ENCODE measurements around the gene NDUFAF8. TPM values are rescaled to one million over a fixed set of nuclear protein-coding genes. Genes with fewer than 3 reads are reported as not detected.

Gene NDUFAF8
- total RNA-seq, 4 donors from 2014 or later, result 28.7 to 56.7 (median 37.5) TPM

DNA sequence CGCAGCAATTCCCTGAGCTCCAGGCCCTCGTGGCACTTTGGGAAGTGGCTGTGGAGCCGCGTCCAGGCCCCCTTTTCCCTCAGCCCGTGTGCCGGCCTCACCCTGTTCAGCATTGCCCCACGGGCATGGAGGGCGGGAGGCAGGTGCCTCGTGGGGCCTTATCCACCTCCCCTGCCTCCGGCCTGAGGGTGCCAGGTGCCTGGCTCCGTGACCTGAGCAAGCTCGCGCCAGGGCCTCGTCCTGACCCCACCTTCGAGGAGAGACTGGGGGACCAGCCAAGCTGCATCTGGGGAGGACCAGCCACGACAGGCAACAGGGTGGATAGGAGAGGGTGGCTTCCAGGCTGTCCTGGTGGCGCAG, 46.1 kb upstream of the NDUFAF8 start:
- ATAC-seq (ENCODE audit: low FRiP score), result no peak
- no peak for DNase-seq (ENCODE audit: low spot score)
- TF ChIP-seq, protein P1, sequence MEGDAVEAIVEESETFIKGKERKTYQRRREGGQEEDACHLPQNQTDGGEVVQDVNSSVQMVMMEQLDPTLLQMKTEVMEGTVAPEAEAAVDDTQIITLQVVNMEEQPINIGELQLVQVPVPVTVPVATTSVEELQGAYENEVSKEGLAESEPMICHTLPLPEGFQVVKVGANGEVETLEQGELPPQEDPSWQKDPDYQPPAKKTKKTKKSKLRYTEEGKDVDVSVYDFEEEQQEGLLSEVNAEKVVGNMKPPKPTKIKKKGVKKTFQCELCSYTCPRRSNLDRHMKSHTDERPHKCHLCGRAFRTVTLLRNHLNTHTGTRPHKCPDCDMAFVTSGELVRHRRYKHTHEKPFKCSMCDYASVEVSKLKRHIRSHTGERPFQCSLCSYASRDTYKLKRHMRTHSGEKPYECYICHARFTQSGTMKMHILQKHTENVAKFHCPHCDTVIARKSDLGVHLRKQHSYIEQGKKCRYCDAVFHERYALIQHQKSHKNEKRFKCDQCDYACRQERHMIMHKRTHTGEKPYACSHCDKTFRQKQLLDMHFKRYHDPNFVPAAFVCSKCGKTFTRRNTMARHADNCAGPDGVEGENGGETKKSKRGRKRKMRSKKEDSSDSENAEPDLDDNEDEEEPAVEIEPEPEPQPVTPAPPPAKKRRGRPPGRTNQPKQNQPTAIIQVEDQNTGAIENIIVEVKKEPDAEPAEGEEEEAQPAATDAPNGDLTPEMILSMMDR (IDR thresholded peaks at IDR 0.05), result no peak

DNA sequence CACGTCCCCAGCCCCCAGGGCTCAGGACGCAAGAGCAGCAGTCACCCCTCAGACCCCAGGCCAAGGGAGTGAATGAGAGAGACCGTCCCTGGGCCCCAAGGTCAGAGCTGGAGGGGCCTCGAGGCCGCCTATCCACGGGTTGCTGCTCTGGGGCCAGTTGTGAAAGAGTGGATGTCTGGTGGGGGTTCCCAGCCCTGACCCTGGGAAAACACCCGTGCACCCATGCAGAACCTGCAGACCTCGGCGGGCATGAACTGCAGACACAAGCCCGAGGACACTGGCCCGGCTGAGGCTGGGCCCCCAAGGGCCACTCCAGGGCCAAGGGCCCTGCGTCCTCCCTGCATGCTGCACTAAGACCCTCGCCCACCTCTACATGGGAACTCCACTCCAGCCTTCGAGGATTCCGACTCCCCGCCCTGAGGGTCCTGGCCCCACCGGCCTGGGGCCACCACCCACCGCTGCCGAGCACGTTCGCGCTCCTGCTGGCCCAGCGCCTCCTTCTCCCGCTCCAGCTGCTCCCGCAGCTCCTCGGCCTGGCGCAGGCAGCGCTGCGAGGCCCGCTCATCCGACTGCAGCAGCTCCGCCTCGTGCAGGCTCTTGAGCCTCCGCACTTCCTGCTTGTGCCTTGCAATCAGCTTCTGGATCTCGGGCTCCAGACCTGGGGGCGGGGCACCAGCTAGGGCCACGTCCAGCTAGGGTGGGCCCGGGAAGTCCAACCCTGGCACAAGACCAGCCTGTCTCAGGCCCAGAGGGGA, 45.5 kb upstream of the NDUFAF8 start:
- DNase-seq (ENCODE audit: low spot score) (no peak), ATAC-seq (ENCODE audit: low FRiP score) (no peak)
- TF ChIP-seq, protein P1 (IDR thresholded peaks at IDR 0.05), result no peak

DNA sequence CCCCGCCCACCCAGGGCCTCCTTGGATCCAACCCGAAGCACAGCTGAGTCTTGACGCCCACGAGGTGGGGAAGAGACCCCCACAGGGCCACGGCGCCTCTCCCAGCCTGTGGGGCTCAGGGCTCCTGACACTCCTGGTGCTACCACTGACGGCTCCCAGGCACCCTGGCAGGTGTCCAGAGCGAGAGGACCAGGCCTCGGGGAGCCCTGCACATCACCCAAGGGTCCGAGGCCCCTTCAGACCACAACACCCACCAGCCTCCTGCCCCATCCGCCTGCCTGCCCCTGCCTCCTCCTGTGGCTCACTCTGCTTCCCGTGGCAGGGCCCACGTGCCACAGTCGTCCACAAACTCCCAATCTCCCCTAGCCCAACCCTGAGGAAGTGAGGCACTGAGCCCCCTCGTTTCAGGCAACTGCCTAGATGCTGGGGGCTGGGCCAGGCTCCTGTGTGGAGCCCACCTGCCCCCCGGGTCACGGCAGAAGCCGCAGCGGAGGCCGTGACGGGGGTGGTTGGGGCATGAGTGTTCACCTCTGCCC, 44.8 kb upstream of the NDUFAF8 start:
- ATAC-seq (ENCODE audit: low FRiP score), result no peak
- TF ChIP-seq, protein P1 (IDR thresholded peaks at IDR 0.05), result no peak

DNA sequence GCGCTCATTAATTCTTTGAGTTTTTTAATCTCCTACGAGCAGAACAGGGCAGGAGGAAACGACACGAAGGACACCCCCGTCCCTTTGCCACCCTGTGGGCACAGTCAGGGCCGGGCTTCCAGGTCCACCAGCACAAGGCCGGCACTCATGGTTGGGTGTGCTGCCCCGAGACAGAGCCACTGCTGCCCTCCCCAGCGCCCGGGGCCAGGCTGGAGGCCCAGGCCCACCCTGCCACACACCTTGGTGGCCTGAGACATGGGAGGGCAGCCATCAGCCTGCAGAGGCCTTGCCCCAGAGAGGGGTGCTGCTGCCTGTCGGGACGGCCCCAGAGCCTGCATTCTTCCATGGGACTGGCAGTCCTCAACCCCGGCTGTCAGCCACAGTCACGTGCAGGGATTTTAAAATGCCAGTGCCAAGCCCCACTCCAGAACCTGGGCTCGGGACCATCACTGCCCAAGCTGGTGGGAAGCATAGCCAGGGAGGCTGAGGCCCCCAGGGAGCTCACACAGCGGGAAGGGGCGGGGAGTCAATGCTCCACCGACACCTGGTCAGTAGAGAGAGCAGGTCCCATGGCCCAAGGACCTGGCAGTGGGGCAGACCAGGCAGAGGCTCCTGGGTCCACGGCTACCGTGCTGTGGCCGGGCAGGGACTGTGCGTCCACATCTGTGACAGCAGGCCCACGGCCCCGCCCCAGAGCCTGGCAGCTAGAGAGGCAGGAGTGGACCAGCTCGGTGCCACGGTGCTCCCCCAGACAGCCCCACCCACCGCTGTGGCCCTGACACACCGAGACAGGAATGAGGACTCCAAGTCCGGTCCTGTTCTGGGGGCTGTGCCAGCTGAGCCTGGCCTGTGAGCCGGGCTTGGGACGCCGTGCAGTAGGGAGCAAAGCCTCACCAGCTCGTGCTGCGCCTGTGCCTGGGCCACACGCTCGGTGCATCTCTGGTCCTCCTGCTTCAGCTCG, 43.9 kb upstream of the NDUFAF8 start:
- ATAC-seq (ENCODE audit: low FRiP score) (no peak), DNase-seq (ENCODE audit: low spot score) (no peak)
- TF ChIP-seq, protein P1 (IDR thresholded peaks at IDR 0.05), result no peak

More for the DNA sequence above, 44.8 kb upstream of the NDUFAF8 start:
- no peak for DNase-seq (ENCODE audit: low spot score)

DNA sequence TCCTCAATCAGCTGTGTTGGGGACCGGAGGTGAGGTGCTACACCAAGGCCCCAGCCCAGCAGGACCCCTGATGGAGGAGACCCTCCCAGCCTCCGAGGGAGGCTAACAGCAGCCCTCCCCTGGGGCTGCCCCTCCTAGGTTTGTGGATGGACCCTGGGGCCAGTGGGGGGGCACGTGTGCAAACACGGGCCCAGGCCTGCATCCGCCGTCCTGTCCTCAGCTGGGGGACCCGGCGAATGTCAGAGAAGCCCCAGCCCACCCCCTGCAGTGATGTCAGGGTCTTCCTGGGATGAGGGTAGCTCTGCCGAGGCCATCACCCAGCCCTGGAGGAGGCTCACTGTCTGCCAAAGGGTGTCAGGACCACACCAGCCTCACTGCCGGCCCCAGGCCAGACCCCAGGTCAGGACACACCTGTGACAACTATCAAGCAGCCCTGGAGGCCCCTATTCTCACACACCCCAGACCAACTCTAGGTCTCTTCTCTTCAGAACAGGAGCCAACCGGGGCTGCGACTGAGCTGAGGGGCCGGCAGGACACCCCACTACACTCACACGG, 43.1 kb upstream of the NDUFAF8 start:
- ATAC-seq (ENCODE audit: low FRiP score) (no peak), DNase-seq (ENCODE audit: low spot score) (no peak)
- TF ChIP-seq, protein P1 (IDR thresholded peaks at IDR 0.05), result no peak

DNA sequence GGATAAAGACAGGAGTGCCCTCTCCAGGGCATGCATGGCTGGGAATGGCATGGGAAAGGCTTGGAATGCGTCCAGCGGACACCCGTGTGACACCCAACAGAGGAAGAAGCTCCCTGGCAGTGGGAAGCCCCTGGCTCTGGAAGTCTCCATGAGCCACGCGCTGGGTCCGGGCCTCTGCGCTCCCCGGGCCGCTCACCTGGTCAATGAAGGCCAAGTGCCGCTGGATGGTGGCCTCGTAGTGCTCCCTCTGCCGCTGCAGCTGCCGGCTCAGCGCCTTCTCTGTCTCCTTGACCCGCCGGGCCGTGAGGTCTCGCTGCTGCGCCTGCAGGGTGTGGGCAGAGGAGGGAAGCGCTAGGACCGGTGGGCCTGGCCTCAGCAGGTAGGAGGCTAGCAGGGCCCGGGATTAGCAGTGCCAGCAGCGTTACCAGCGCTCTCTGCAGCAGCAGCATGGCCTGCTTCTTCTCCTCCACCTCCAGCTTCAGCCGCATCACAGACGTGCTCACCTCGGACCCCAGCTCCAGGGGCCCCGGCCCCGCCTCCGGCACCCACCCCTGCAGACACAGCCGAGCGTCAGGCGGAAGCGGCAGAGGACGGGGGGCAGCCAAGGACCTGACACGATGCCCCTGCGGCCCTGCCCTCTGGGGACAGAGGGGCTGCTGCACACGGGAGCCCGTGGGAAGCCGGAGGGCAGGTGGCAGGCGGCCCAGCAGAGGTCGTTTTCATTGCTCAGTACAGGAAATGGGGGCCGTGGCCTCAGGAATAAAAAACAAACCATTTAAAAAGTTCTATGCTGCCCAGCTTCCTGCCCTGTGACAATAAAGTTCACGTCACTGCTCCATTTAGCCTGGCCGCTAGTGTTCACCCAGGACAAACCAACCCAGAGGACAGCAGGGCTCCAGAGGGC, 42.4 kb upstream of the NDUFAF8 start:
- TF ChIP-seq, protein P1 (IDR thresholded peaks at IDR 0.05), result no peak
- DNase-seq (ENCODE audit: low spot score), result no peak
- no peak for ATAC-seq (ENCODE audit: low FRiP score)

Data from omental fat pad (tissue), 4 donors.